MM.1S (cell line): Measurements from ENCODE around the gene ASCL2.

Source experiments
- CTCF ChIP-seq: fragments of 300-600 bp; sonication (generic); IDR thresholded peaks from 2 replicates; pipeline ENCODE4 v1.5.1; 2016; ENCODE audit warnings: antibody characterized with exemption, low read length, mixed read lengths
- EZH2 ChIP-seq: fragments of 300-600 bp; sonication (generic); optimal IDR thresholded peaks from 2 replicates; pipeline ENCODE3; 2017; ENCODE audit warnings: low read depth, mild to moderate bottlenecking, antibody characterized with exemption, low read length, mixed read lengths
- EZH2phosphoT487 ChIP-seq: fragments of 300-600 bp; sonication (generic); IDR thresholded peaks from 2 replicates; pipeline ENCODE4 v1.6.1; 2018; ENCODE audit warnings: antibody characterized with exemption, low read length

- no peak for TF ChIP-seq CTCF
- TF ChIP-seq EZH2 = no peak
- no peak for TF ChIP-seq EZH2phosphoT487
These were observed 19.0 kb upstream of the ASCL2 start for GRCh38 chr11:2289350-2289749.
